HG03060 (cell line): ENCODE data around the gene ATP7B.

Experiments
- ATAC-seq: cut with Tn5 transposase; IDR thresholded peaks from one replicate; pipeline ENCODE4 v1.9.1; 2021; ENCODE audit warnings: low read depth, moderate number of reproducible peaks; ENCODE audit not compliant: unreplicated experiment

ATP7B gene

GRCh38 chr13:51902776-51903175 is 108.5 kb downstream of the ATP7B start:
- ATAC-seq: no peak

- ATAC-seq: no peak
Measured at GRCh38 chr13:51900471-51900870, 110.8 kb downstream of the ATP7B start.

- ATAC-seq: no peak
Measured at GRCh38 chr13:51895906-51896888, 115.1 kb downstream of the ATP7B start.

- ATAC-seq: no peak
Measured at GRCh38 chr13:51894239-51894638, 117.0 kb downstream of the ATP7B start.

- no peak for ATAC-seq
Measured at GRCh38 chr13:51892657-51893056, 118.6 kb downstream of the ATP7B start.

GRCh38 chr13:51887468-51887867 is 123.8 kb downstream of the ATP7B start:
- ATAC-seq: no peak

GRCh38 chr13:51885651-51886050 is 125.6 kb downstream of the ATP7B start:
- no peak for ATAC-seq

GRCh38 chr13:51883226-51883600 is 128.0 kb downstream of the ATP7B start:
- ATAC-seq: no peak
